Suppressor macrophage treated with lipopolysaccharide for 1 hour (primary cell): ENCODE results near the gene BICRA.
"Not testable (repeated sequence)": the region's sequence is repeated elsewhere in the genome, so short reads cannot be mapped to it uniquely, and the experiment has no call there.

Experiments
- DNase-seq, 3 donors: peaks; one replicate each; pipeline ENCODE4 v3.0.0-alpha.2; 2020 to 2022

BICRA gene

GRCh38 chr19:47631681-47632446 is 22.9 kb downstream of the BICRA start:
- DNase-seq = no peak

- no peak for DNase-seq
Measured at GRCh38 chr19:47633517-47633916, 24.6 kb downstream of the BICRA start.

- no peak for DNase-seq
Measured at GRCh38 chr19:47633996-47634395, 25.1 kb downstream of the BICRA start.

DNA sequence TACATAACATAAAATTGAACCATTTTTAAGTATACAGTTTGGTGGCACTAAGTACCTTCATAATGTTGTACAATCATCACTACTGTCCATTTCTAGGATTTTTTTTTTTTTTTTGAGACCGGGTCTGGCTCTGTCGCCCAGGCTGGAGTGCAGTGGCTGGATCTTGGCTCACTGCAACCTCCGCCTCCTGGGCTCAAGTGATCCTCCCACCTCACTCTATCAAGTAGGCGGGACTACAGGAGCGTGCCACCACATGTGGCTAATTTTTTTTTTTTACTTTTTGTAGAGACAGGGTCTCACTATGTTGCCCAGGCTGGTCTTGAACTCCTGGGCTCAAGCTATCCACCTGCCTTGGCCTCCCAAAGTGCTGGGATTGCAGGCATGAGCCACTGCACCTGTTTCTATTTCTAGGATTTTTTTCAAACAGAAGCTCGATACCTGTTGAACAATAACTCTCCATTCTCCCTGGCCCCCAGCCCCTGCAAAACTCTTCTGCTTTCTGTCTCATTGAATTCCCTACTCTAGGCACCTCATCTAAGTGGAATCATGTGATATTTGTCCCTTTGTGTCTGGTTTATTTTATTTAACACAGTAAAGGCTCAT is 26.3 kb downstream of the BICRA start:
- not testable (repeated sequence) for DNase-seq

DNA sequence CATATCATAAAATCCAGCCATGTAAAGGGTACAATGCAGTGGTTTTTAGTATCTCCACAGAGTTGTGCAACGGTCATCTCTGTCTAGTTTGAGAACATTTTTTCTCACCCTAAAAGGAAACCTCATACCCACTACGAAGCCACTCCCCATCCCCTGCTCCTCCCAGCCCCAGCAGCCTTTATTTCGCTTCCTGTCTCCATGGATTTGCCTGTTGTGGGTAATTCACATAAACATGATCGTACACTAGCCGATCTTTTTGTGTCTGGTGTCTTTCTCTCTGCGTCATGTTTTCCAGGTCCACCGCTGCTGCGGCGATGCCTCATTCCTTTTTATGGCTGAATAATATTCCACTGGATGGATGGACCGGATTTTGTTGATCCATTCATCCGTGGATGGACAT is 28.6 kb downstream of the BICRA start:
- peak in 2 of 3 donors; percentile 32 to 37 for DNase-seq

- no peak for DNase-seq
Measured at GRCh38 chr19:47641891-47642485, 33.1 kb downstream of the BICRA start.

- DNase-seq = no peak
Measured at GRCh38 chr19:47643281-47643680, 34.3 kb downstream of the BICRA start.

- no peak for DNase-seq
Measured at GRCh38 chr19:47644199-47644598, 35.3 kb downstream of the BICRA start.

GRCh38 chr19:47644743-47645482 is 36.0 kb downstream of the BICRA start:
- peak in 1 of 3 donors; percentile 7 for DNase-seq

DNA sequence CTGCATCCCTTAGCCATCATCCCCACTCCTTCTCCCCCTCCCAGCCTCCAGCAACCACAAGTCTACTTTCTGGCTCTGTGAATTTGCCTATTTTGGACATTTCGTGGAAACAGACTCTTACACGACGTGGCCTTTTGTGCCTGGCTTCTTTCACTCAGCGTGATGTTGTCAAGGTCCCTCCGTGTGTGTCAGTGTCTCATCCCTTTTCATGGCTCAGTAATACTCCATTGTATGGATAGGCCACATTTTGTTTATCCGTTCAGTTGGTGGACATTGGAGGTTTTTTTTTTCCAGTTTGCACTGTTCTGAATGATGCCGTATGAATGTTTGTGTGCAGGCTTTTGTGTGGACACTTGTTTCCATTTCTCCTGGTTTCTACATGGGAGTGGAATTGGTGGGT is 38.0 kb downstream of the BICRA start:
- no peak for DNase-seq

GRCh38 chr19:47649588-47649987 is 40.7 kb downstream of the BICRA start:
- no peak for DNase-seq

DNA sequence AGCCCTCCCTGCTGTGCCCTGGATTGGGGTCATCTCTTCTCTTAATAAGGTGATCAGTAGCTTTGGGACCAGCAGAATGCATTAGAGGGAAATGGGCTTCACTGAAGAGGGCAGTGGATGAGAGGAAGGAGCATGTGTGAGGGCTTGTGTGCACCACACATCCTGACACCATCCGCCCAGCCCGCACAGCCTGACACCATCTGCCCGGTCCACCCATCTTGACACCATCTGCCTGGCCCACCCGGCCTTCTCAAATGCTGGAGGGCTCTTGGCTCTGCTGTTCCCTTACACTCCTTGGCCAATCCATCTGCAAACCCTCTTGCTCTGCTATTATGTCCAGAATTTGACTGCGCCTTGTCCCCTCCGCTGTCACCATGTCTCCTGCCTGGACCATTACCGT is 41.8 kb downstream of the BICRA start:
- DNase-seq = no peak

DNA sequence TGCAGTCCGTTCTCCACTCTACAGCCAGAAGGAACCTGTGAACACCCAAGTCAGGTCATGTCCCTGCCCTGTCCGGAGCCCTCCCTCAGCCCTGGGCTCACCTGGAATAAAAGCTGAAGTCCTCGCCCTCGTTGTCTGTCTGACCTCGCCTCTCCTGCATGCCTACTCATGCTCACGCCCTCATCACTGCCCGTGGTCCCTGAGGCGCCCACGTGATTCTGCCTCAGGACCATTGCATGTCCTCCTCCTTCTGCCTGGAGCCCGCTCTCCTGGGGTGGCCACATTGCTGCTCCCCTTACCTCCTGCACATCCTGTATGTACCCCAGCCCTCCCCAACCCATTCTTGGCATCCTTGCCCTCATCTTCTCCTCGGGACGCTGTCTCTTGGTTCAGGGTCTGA is 42.2 kb downstream of the BICRA start:
- DNase-seq = no peak

- no peak for DNase-seq
Measured at GRCh38 chr19:47651691-47652090, 42.8 kb downstream of the BICRA start.

- no peak for DNase-seq
Measured at GRCh38 chr19:47652285-47652684, 43.4 kb downstream of the BICRA start.

DNA sequence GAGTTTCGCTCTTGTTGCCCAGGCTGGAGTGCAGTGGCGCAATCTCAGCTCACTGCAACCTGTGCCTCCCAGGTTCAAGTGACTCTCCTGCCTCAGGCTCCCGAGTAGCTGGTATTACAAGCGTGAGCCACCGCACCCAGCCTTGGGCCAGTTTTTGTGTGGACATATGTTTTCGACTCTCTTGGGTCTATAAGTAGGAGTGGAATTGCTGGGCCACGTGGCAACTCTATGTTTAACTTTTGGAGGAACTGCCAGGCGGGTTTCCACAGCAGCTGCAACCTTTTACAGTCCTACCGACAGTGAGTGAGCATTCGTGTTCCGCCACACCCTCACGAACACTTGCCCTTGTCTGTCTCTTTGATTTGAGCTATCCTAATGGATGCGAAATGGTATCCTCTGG is 44.9 kb downstream of the BICRA start:
- no peak for DNase-seq

- no peak for DNase-seq
Measured at GRCh38 chr19:47657719-47658118, 48.8 kb downstream of the BICRA start.

GRCh38 chr19:47658431-47659348 is 49.8 kb downstream of the BICRA start:
- DNase-seq = no peak

GRCh38 chr19:47660435-47660832 is 51.5 kb downstream of the BICRA start:
- no peak for DNase-seq

- DNase-seq = no peak
Measured at GRCh38 chr19:47661161-47661560, 52.2 kb downstream of the BICRA start.

GRCh38 chr19:47661611-47662010 is 52.7 kb downstream of the BICRA start:
- DNase-seq = no peak

- DNase-seq = peak in 1 of 3 donors; percentile 20
Measured at GRCh38 chr19:47663435-47663910, 54.5 kb downstream of the BICRA start.
